HUES48 (cell line): ENCODE results near the gene NEURL3.
A peak's percentile ranks its signal among the peaks of the same experiment; 100 is the strongest.

ENCODE experiments used
- H3K27ac ChIP-seq: one replicate; pipeline ENCODE4 v1.7.0; 2013; ENCODE audit warnings: low read depth, low read length, inconsistent platforms
- H3K27me3 ChIP-seq: 2 replicates; pipeline ENCODE4 v1.6.1; 2013; ENCODE audit warnings: mild to moderate bottlenecking, low read length; ENCODE audit not compliant: control insufficient read depth, insufficient read depth
- H3K36me3 ChIP-seq: 2 replicates; pipeline ENCODE4 v1.6.1; 2013; ENCODE audit warnings: low read length; ENCODE audit not compliant: control insufficient read depth, insufficient read depth
- H3K4me1 ChIP-seq: 2 replicates; pipeline ENCODE4 v1.6.1; 2013; ENCODE audit warnings: mild to moderate bottlenecking, low read length; ENCODE audit not compliant: control insufficient read depth, insufficient read depth
- H3K4me3 ChIP-seq: 2 replicates; pipeline ENCODE4 v1.5.1; 2013; ENCODE audit warnings: mild to moderate bottlenecking, low read depth, low read length
- H3K9ac ChIP-seq: 2 replicates; pipeline ENCODE4 v1.6.1; 2013; ENCODE audit warnings: mild to moderate bottlenecking, low read depth, low read length, moderate library complexity
- H3K9me3 ChIP-seq: 2 replicates; pipeline ENCODE4 v1.6.1; 2013; ENCODE audit warnings: low read length; ENCODE audit not compliant: control insufficient read depth, insufficient read depth

NEURL3 gene

DNA sequence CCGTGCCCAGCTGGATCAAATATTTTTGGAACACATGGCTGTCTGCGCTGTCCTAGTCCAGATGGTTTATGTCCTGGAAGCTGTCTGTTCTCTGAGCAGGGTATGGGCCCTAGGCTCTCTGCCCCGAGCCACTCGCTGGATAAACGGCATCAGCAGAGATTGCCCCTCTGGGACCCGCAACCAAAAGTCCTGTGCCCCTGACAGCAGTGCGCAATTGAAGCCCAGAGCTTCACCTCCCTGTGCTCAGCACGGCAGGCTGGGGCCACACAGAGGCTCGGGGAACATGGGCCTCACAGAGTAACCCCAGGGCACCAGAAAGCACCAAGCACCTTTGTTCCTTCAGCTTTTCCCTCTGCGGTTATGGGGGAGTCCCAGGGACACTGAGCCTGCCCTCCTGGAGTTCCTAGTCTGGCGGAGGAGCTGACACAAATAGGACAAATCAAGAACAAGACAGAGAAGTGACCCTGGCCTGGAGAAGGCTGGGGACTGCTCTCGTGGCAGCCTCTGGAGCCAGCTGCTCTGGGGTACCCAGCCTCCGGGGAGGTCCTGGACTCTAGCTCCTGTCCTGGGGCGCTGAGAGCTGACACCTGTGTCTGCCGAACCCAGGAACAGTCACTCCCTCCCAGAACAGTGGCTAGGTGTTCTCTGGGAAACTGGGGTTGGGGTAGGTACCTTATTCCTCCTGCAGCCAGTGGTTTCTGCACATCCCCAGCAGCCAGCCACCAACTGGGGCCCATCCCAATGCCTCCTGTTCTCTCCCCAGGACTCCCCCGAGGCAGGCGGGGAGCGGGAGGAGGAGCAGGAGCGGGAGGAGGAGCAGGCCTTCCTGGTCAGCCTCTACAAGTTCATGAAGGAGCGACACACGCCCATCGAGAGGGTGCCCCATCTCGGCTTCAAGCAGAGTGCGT is 43.7 kb upstream of the NEURL3 start:
- Histone ChIP-seq H3K4me1 (no peaks in the 10 kb centered on the region; the same call in 1 of the 2 replicates), H3K4me3 (no peak overlapping the region), H3K27me3 (no peaks in the 10 kb centered on the region), H3K27ac (no peak overlapping the region), H3K36me3 (no peaks in the 10 kb centered on the region), H3K9ac (no peak overlapping the region; the same call in 1 of the 2 replicates), H3K9me3 (no peaks in the 10 kb centered on the region)

DNA sequence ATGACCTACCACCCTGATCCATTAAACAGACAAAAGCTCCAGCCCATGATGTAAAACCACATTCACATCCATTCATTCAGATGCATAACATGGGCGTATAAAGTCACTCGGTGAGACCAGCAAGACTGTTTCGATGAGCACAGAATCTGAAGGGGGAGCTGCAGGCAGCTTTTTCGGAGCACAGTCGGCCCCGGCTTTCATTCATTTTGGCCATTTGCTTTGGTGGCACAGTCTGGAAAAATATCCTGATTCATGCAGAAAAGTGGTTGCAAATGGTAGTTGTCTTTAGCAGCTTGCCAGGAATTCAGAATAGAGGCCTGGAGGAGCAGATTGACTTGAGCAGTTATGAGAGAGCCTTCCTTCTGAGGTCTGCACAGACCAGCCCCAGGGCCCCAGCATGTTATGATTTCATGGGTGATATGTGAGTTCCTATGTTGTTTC is 42.6 kb upstream of the NEURL3 start:
- H3K4me1 ChIP-seq = no peaks in the 10 kb centered on the region; the same call in 1 of the 2 replicates
- H3K27me3 ChIP-seq = no peaks in the 10 kb centered on the region; the same call in 1 of the 2 replicates
- no peaks in the 10 kb centered on the region for H3K9me3 ChIP-seq
- H3K36me3 ChIP-seq = no peaks in the 10 kb centered on the region
- no peak overlapping the region for H3K9ac ChIP-seq
- peak overlapping the region; percentile 13 for H3K27ac ChIP-seq
- peak overlapping the region; percentile 4; the same call in 1 of the 2 replicates for H3K4me3 ChIP-seq

DNA sequence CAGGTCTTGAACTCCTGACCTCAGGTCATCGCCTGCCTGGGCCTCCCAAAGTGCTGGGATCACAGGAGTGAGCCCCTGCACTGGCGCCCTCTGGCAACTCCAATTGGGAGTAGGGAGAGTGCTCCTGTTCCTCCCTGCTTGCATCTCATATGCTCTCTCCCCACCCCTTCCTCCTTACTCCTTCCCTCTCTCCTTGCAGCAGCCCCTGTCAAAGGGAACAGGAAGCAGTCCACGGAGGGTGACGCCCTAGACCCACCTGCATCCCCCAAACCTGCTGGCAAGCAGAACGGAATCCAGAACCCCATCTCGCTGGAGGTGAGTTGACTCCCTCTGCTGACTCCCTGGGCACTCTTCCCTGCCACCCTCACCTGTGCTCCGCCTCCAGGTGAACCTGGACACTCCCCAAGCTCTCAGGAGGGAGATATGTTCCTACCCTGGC is 42.1 kb upstream of the NEURL3 start:
- Histone ChIP-seq H3K27ac (peak overlapping the region; percentile 13), H3K36me3 (no peaks in the 10 kb centered on the region), H3K4me1 (no peaks in the 10 kb centered on the region; the same call in 1 of the 2 replicates), H3K4me3 (peak overlapping the region; percentile 4; the same call in 1 of the 2 replicates), H3K9me3 (no peaks in the 10 kb centered on the region), H3K27me3 (no peaks in the 10 kb centered on the region; the same call in 1 of the 2 replicates), H3K9ac (no peak overlapping the region)

DNA sequence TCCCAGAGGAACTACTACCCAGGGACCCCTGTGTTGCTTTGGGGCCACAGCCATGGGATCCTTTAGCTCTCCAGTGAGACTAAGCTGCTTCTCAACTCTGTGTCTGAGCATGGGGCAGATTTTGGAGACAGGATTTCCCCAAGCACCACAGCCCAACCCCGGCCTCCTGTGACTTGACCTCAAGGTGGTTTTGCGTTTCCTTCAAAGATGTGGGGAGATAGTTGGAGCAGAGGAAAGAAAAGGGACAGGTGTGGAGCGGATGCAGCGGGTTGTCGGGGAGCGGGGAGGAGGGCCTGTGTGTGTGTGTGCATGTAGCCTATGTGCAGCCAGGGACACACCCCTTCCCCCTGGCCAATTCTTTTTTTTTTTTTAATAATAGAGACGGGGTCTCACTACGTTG is 41.6 kb upstream of the NEURL3 start:
- no peaks in the 10 kb centered on the region for H3K36me3 ChIP-seq

DNA sequence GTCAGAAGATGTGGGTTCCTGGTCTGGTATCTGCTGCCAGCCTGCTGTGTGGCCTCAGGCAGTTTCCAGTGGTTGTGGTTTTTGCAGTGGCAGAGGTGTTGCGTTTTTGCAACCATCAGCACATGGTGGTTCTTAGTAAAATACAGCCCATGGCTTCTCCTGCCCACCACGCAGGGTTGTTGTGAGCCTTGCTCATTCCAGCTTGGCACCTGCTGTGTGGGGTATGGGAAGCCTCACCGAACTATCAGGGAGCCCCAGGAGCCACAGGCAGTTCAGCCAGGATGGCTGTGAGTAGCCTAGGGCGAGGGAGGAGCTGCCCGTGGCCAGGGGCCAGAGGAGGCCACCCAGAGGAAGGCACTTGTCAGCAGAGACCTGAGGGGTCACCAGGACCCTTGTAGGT is 41.2 kb upstream of the NEURL3 start:
- no peaks in the 10 kb centered on the region for H3K36me3 ChIP-seq
- no peak overlapping the region for H3K27ac ChIP-seq
- H3K9me3 ChIP-seq = no peaks in the 10 kb centered on the region
- no peak overlapping the region for H3K9ac ChIP-seq
- H3K4me3 ChIP-seq = no peak overlapping the region
- H3K27me3 ChIP-seq = no peaks in the 10 kb centered on the region; the same call in 1 of the 2 replicates
- no peaks in the 10 kb centered on the region; the same call in 1 of the 2 replicates for H3K4me1 ChIP-seq

More for the DNA sequence above, 41.6 kb upstream of the NEURL3 start:
- Histone ChIP-seq H3K9me3 (no peaks in the 10 kb centered on the region), H3K4me3 (no peak overlapping the region; the same call in 1 of the 2 replicates), H3K27me3 (no peaks in the 10 kb centered on the region; the same call in 1 of the 2 replicates), H3K4me1 (no peaks in the 10 kb centered on the region; the same call in 1 of the 2 replicates), H3K9ac (no peak overlapping the region), H3K27ac (no peak overlapping the region)

DNA sequence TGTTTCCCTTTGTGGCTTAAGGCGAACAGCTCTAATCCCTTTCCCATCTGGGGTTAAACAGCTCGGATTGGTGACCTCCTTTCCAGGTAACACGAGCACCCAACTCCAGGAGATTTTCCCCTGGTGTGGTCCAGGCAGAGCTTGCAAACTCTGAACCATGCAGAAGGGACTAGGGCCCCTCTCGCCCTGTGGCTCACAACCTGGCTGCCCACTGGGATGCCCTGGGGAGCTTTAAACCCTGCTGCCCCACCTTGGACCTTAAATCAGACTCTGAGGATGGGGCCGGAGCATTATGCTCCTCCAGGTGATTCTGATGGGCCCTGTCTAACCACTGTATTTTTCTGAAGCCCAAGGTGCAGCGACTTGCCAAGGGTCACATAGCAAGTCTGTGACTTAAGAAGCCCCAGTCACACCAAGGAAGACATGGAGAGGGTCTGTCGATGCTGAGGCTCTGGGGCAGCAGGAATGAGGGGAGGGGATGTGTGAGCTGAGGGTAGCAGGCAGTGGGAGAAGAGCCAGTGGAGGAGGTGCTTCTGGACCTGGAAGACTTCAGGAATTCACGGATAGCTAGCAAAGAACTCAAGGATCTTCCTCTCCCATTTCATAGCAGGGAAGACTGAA is 37.3 kb upstream of the NEURL3 start:
- Histone ChIP-seq H3K36me3 (no peaks in the 10 kb centered on the region), H3K27ac (no peak overlapping the region), H3K4me3 (no peak overlapping the region), H3K9me3 (no peaks in the 10 kb centered on the region), H3K9ac (no peak overlapping the region), H3K27me3 (peaks cover 31% of the 10 kb centered on the region), H3K4me1 (peaks cover 24% of the 10 kb centered on the region)

DNA sequence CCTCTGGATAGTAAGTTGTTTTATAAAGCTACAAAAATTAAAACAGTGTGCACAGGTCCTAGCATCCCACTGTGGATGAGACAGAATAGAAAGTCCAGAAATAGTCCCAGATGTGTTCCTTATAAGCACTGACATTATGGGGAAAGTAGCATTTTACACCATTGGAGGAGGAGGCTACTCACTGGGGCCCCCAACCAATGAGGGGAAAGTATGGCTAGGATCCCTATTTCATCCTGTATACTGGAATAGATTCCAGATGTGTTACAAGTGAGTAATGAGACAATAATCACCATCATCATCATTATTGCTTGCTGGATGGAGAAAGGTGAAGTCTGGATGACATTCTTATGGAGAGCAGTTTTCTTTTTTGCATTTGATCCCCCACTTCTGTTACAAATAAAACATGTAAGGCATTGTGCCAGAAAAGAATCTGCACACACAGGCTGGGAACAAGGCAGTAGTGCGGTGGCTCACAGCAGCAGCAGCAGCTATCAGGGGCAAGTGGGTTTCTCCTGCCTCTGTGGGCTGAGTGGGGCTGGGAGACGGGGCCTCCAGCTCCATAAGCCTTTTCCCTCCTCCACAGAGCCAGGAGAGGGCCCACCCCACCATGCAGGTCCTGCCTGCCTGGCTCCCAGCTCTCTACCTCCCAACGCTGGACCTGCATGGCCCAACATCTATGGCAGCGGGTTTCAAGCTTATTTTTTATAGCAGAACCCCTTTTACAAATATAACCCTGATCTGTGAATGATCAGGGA is 36.4 kb upstream of the NEURL3 start:
- Histone ChIP-seq H3K4me1 (peaks cover 24% of the 10 kb centered on the region), H3K27me3 (peaks cover 38% of the 10 kb centered on the region), H3K9me3 (no peaks in the 10 kb centered on the region), H3K36me3 (no peaks in the 10 kb centered on the region), H3K9ac (no peak overlapping the region), H3K27ac (no peak overlapping the region), H3K4me3 (no peak overlapping the region)

DNA sequence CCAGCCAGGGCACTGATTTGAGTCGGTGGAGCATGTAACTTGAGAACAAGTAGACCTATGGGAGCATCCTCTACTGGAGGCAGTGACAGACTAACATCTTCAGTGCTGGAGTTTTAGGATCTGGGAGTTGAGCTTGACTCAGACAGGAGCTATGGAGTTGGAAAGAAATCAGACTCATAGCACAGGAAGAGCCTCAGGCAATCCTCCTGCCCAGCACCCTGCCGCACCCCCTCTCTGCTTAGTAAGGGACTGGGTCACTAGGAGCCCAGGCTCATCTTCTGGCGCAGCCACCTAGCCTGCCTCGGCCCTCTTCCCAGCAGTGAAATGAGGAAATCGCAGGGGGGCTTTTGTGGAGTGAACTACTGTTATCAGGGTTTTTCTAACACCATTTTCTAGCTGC is 35.0 kb upstream of the NEURL3 start:
- Histone ChIP-seq H3K9ac (no peak overlapping the region), H3K27me3 (peaks cover 38% of the 10 kb centered on the region), H3K9me3 (no peaks in the 10 kb centered on the region), H3K36me3 (no peaks in the 10 kb centered on the region), H3K4me1 (peaks cover 24% of the 10 kb centered on the region), H3K27ac (no peak overlapping the region), H3K4me3 (no peak overlapping the region)

DNA sequence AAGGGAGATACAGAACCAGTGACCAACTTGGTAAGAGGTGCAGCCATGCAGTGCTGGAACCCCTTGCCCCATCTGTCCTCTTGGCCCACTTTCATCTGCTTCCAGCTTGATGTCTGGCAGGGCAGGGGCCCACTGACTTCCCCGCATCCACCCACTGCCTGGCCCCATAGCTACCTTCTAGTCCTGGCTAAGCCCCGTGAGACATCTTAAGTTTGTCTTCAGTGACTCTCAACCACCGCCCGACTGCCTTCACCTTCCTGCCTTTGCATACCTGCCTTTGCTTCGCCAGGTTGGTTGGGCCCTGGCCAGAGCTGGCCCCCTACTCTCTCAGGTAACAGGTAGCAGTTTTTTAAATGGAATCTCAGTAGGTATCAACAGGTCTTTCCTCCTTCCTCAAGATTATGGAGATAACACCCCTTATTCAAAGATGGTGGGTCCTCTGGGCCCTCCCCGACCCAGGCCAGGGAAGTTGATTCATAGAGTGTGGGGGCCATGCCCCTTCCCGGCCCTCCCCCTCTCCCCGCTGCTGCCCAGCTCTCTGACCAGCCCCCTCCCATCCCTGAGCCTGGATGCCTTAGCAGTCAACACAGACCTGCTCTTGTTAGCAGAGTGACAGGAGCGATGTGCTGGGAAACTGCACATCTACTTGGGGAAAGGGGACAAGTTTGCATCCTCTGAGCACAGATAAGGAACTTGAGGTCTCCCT is 34.2 kb upstream of the NEURL3 start:
- H3K4me1 ChIP-seq = peaks cover 24% of the 10 kb centered on the region
- no peaks in the 10 kb centered on the region for H3K9me3 ChIP-seq
- H3K27ac ChIP-seq = peak overlapping the region; percentile 63
- no peaks in the 10 kb centered on the region for H3K36me3 ChIP-seq
- peaks cover 38% of the 10 kb centered on the region for H3K27me3 ChIP-seq
- no peak overlapping the region for H3K9ac ChIP-seq
- peak overlapping the region; percentile 63; the same call in 1 of the 2 replicates for H3K4me3 ChIP-seq
